SKM-1 treated with dmso at 0.1 percent for 144 hours (cell line): ENCODE results near the gene GPR75.

Experiments used
- DNase-seq: peaks from one replicate; lab custom pipeline; 2025; ENCODE audit not compliant: unreplicated experiment; lab: John Stamatoyannopoulos, UW

The GPR75 gene

GRCh38 chr2:53811601-53812000 is 48.2 kb downstream of the GPR75 start:
- no peak for DNase-seq
